MM.1S (cell line): ENCODE results near the gene AK9.
"Not testable (repeated sequence)": the region's sequence is repeated elsewhere in the genome, so short reads cannot be mapped to it uniquely, and the experiment has no call there.

Experiments
- DNase-seq: peaks from one replicate; pipeline ENCODE4 v3.0.0-alpha.2; 2015
- H2AFZ ChIP-seq: fragments of 300-600 bp; sonication (generic); 2 replicates; pipeline ENCODE4 v1.6.0; 2016; ENCODE audit warnings: antibody characterized with exemption, low read length
- H3F3A ChIP-seq: fragments of 300-600 bp; sonication (generic); 2 replicates; pipeline ENCODE4 v1.6.1; 2016; ENCODE audit warnings: mild to moderate bottlenecking, antibody characterized with exemption, low read length, moderate library complexity, mixed read lengths; ENCODE audit not compliant: insufficient read depth
- H3K27ac ChIP-seq: fragments of 300-600 bp; sonication (generic); 2 replicates; pipeline ENCODE4 v1.5.1; 2016; ENCODE audit warnings: mild to moderate bottlenecking, low read length
- H3K27me3 ChIP-seq: fragments of 300-600 bp; sonication (generic); replicated peaks from 2 replicates; pipeline ENCODE4 v1.6.0; 2016; ENCODE audit warnings: low read length; ENCODE audit not compliant: insufficient read depth
- H3K36me3 ChIP-seq: fragments of 300-600 bp; sonication (generic); replicated peaks from 2 replicates; pipeline ENCODE4 v1.6.1; 2016; ENCODE audit warnings: mild to moderate bottlenecking, low read length, mixed read lengths; ENCODE audit not compliant: insufficient read depth
- H3K4me1 ChIP-seq: fragments of 300-600 bp; sonication (generic); 2 replicates; pipeline ENCODE4 v1.6.1; 2016; ENCODE audit warnings: low read length, mixed read lengths
- H3K4me2 ChIP-seq: fragments of 300-600 bp; sonication (generic); 2 replicates; pipeline ENCODE4 v1.6.0; 2016; ENCODE audit warnings: low read depth, low read length
- H3K4me3 ChIP-seq: fragments of 300-600 bp; sonication (generic); 2 replicates; pipeline ENCODE4 v1.5.1; 2016; ENCODE audit warnings: low read length, mixed read lengths
- H3K79me2 ChIP-seq: fragments of 300-600 bp; sonication (generic); 2 replicates; pipeline ENCODE4 v1.6.1; 2016; ENCODE audit warnings: mixed run types, low read length, mixed read lengths
- H3K9ac ChIP-seq: fragments of 300-600 bp; sonication (generic); 2 replicates; pipeline ENCODE4 v1.6.1; 2016; ENCODE audit warnings: low read length, mixed read lengths
- H3K9me2 ChIP-seq: fragments of 300-600 bp; sonication (generic); replicated peaks from 2 replicates; pipeline ENCODE4 v1.6.1; 2016; ENCODE audit warnings: mild to moderate bottlenecking, low read length, mixed read lengths; ENCODE audit not compliant: insufficient read depth
- H3K9me3 ChIP-seq: fragments of 300-600 bp; sonication (generic); replicated peaks from 2 replicates; pipeline ENCODE4 v1.6.1; 2016; ENCODE audit warnings: mild to moderate bottlenecking, low read length, mixed read lengths; ENCODE audit not compliant: insufficient read depth
- H4K20me1 ChIP-seq: fragments of 300-600 bp; sonication (generic); 2 replicates; pipeline ENCODE4 v1.6.1; 2016; ENCODE audit warnings: mild to moderate bottlenecking, low read length, moderate library complexity, mixed read lengths; ENCODE audit not compliant: insufficient read depth
- EZH2 ChIP-seq: fragments of 300-600 bp; sonication (generic); optimal IDR thresholded peaks from 2 replicates; pipeline ENCODE3; 2017; ENCODE audit warnings: low read depth, mild to moderate bottlenecking, antibody characterized with exemption, low read length, mixed read lengths
- EZH2phosphoT487 ChIP-seq: fragments of 300-600 bp; sonication (generic); IDR thresholded peaks from 2 replicates; pipeline ENCODE4 v1.6.1; 2018; ENCODE audit warnings: antibody characterized with exemption, low read length
- TF ChIP-seq, protein P1 (sequence below): fragments of 300-600 bp; sonication (generic); IDR thresholded peaks from 2 replicates; pipeline ENCODE4 v1.5.1; 2016; ENCODE audit warnings: antibody characterized with exemption, low read length, mixed read lengths

AK9 gene

DNA sequence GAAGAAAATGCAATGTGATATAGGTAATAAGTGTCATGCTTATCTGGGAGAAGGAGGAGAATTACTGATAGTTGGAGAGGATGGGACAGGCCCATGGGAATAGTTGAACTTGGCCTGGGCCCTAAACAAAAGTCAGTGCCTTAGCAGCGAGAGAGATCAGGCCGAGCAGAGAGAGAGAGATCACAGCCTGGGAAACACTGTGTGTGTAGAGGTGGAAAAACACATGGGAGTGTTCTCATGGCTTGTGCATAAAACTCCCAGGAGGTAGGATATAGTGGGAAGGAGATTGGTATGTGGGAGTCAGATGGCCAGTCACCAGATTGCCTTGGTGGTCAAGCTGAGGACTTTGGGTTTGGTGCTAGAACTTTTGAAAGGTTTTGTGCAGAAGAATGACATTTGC is 47.7 kb upstream of the AK9 start:
- no peaks in the 10 kb centered on the region for H3K9me2 ChIP-seq
- H3K79me2 ChIP-seq: no peaks in the 10 kb centered on the region
- no peaks in the 10 kb centered on the region for H3K9me3 ChIP-seq
- no peak overlapping the region for H3K4me3 ChIP-seq
- no peaks in the 10 kb centered on the region for H3K27me3 ChIP-seq
- H4K20me1 ChIP-seq: no peaks in the 10 kb centered on the region
- no peaks in the 10 kb centered on the region for H3K4me1 ChIP-seq
- H3K9ac ChIP-seq: no peak overlapping the region
- TF ChIP-seq, protein P1, sequence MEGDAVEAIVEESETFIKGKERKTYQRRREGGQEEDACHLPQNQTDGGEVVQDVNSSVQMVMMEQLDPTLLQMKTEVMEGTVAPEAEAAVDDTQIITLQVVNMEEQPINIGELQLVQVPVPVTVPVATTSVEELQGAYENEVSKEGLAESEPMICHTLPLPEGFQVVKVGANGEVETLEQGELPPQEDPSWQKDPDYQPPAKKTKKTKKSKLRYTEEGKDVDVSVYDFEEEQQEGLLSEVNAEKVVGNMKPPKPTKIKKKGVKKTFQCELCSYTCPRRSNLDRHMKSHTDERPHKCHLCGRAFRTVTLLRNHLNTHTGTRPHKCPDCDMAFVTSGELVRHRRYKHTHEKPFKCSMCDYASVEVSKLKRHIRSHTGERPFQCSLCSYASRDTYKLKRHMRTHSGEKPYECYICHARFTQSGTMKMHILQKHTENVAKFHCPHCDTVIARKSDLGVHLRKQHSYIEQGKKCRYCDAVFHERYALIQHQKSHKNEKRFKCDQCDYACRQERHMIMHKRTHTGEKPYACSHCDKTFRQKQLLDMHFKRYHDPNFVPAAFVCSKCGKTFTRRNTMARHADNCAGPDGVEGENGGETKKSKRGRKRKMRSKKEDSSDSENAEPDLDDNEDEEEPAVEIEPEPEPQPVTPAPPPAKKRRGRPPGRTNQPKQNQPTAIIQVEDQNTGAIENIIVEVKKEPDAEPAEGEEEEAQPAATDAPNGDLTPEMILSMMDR: no peak
- TF ChIP-seq EZH2phosphoT487 (no peak), EZH2 (no peak)
- H3K4me2 ChIP-seq: no peak overlapping the region
- no peaks in the 10 kb centered on the region for H3K36me3 ChIP-seq
- H3K27ac ChIP-seq: no peak overlapping the region
- no peak for DNase-seq
- no peaks in the 10 kb centered on the region for H3F3A ChIP-seq
- no peak overlapping the region for H2AFZ ChIP-seq

DNA sequence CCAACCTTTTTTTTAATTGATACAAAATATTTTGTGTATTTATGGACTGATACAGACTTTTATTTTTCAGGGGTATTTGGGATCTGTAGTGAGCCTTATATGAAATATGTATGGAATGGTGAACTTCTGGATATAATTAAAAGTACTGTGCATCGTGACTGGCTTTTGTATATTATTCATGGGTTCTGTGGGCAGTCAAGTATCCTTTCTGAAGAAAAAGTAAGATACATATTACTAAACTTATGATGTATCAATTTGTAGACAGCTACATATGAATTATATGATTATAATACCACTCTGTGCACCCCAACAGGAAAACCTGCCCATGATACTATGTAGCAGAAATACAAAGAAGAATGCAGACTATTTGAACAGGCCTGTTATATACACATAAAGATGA is 47.3 kb upstream of the AK9 start:
- Histone ChIP-seq H2AFZ (no peak overlapping the region), H3K9me2 (no peaks in the 10 kb centered on the region), H3K4me1 (no peaks in the 10 kb centered on the region), H3K9me3 (no peaks in the 10 kb centered on the region), H3K9ac (no peak overlapping the region), H3K79me2 (no peaks in the 10 kb centered on the region), H3K4me2 (no peak overlapping the region), H3K4me3 (no peak overlapping the region), H4K20me1 (no peaks in the 10 kb centered on the region), H3K27ac (no peak overlapping the region), H3K27me3 (no peaks in the 10 kb centered on the region), H3F3A (no peaks in the 10 kb centered on the region), H3K36me3 (no peaks in the 10 kb centered on the region)
- TF ChIP-seq, protein P1: no peak
- TF ChIP-seq EZH2 (no peak), EZH2phosphoT487 (no peak)
- DNase-seq: no peak

- no peaks in the 10 kb centered on the region for H4K20me1 ChIP-seq
- no peak for TF ChIP-seq EZH2phosphoT487
- no peak for TF ChIP-seq EZH2
- TF ChIP-seq, protein P1: no peak
- no peak overlapping the region for H3K4me2 ChIP-seq
- DNase-seq: no peak
- no peaks in the 10 kb centered on the region for H3K79me2 ChIP-seq
- H2AFZ ChIP-seq: no peak overlapping the region
- no peak overlapping the region for H3K9ac ChIP-seq
- no peak overlapping the region for H3K4me3 ChIP-seq
- H3K27me3 ChIP-seq: no peaks in the 10 kb centered on the region
- no peaks in the 10 kb centered on the region for H3K9me2 ChIP-seq
- no peak overlapping the region for H3K27ac ChIP-seq
- no peaks in the 10 kb centered on the region for H3K4me1 ChIP-seq
- H3F3A ChIP-seq: no peaks in the 10 kb centered on the region
- H3K9me3 ChIP-seq: no peaks in the 10 kb centered on the region
- no peaks in the 10 kb centered on the region for H3K36me3 ChIP-seq
These were observed 45.4 kb upstream of the AK9 start for GRCh38 chr6:109736273-109737025.

GRCh38 chr6:109725250-109725649 is 34.2 kb upstream of the AK9 start:
- H3K27me3 ChIP-seq, H3F3A ChIP-seq, H3K27ac ChIP-seq, H3K9me3 ChIP-seq, H3K9me2 ChIP-seq, H3K4me2 ChIP-seq, H3K4me3 ChIP-seq, H2AFZ ChIP-seq, H4K20me1 ChIP-seq, DNase-seq, H3K4me1 ChIP-seq, H3K36me3 ChIP-seq, H3K9ac ChIP-seq, H3K79me2 ChIP-seq: not testable (repeated sequence)
